Esophagus squamous epithelium (tissue), 5 donors: ENCODE results near the gene P4HB. TPM values are rescaled to one million over a fixed set of nuclear protein-coding genes. Genes with fewer than 3 reads are reported as not detected.
A peak's percentile ranks its signal among the peaks of the same experiment; 100 is the strongest.

ENCODE experiments used
- DNase-seq: peaks from one replicate; lab custom pipeline; 2025; lab: John Stamatoyannopoulos, UW
- H3K27ac ChIP-seq, 4 donors: fragments of 200-600 bp; sonication (generic); one replicate each; pipeline ENCODE4 v1.5.1; 2016 to 2019; ENCODE audit warnings: mild to moderate bottlenecking in 1 of 4
- H3K27me3 ChIP-seq, 4 donors: fragments of 200-600 bp; sonication (generic); 1 replicate in 3 of 4; 2 replicates in 1 of 4; pipeline versions ENCODE4 v1.5.1 to v1.6.0; 2017 to 2021; ENCODE audit warnings: antibody characterized with exemption in 1 of 4
- H3K36me3 ChIP-seq, 3 donors: fragments of 200-600 bp; sonication (generic); one replicate each; pipeline ENCODE4 v1.5.1; 2016 to 2019
- H3K4me1 ChIP-seq, 3 donors: fragments of 200-600 bp; sonication (generic); one replicate each; pipeline ENCODE4 v1.5.1; 2017 to 2019
- H3K4me3 ChIP-seq, 4 donors: fragments of 200-600 bp; sonication (generic); 1 replicate in 3 of 4; 2 replicates in 1 of 4; pipeline ENCODE4 v1.5.1; 2016 to 2019; ENCODE audit warnings: mild to moderate bottlenecking in 2 of 4, moderate library complexity in 1 of 4
- H3K9me3 ChIP-seq, 3 donors: fragments of 200-600 bp; sonication (generic); one replicate each; pipeline ENCODE4 v1.5.1; 2016 to 2019
- CTCF ChIP-seq, 6 experiments: fragments of 450-650 bp in 4 of 6; fragments of 200-600 bp in 2 of 6; sonication (generic) in 2 of 6; IDR thresholded peaks; one replicate each; pipeline ENCODE4 v1.5.1; 2016 to 2019; ENCODE audit warnings: antibody characterized with exemption in 6 of 6, mild to moderate bottlenecking in 4 of 6, moderate library complexity in 4 of 6
- POLR2A ChIP-seq, 4 donors: fragments of 450-650 bp; IDR thresholded peaks; one replicate each; pipeline ENCODE4 v1.6.1; 2017; ENCODE audit warnings: antibody characterized with exemption in 4 of 4, mild to moderate bottlenecking in 4 of 4, moderate library complexity in 3 of 4
- WGBS, 2 donors: methylation state at CpG; one replicate each; pipeline ENCODE4 v1.1.5; 2018; 5-methylcytosine and 5-hydroxymethylcytosine counted together
- intact Hi-C: fragments of 100-400 bp; cut with DNase I; formaldehyde crosslinking; loops from one replicate; pipeline ENCODE4 v1.15.0; 2022
- total RNA-seq, 4 donors: library from RNA; depleted of rRNA; stranded (reverse); fragments of >200 nt; gene quantifications; one replicate each; pipeline ENCODE4 v1.1.0, GENCODE V29; 2016
- donor health status: DM: yes; HTN: yes; CAD: no.

Gene P4HB
- total RNA-seq, 4 donors from 2014 or later = 459 to 2,191 (median 1,569) TPM

- no peak for DNase-seq
- H3K4me1 ChIP-seq = peaks cover 11 to 45% (median 13%) of the 10 kb centered on the region in 3 donors
- no peak overlapping the region for H3K4me3 ChIP-seq
- H3K27ac ChIP-seq = peak overlapping the region in 1 of 4 donors; percentile 44
- intact Hi-C loops = no loop called here
- peak in 1 of 6 experiments; percentile 5 for TF ChIP-seq CTCF (IDR thresholded peaks at IDR 0.05)
- no peak for TF ChIP-seq POLR2A (IDR thresholded peaks at IDR 0.05)
- WGBS, 2 donors = 51 to 59% methylated on average over 13 to 15 of the region's 19 CpGs
- H3K36me3 ChIP-seq = peaks cover 10 to 74% (median 25%) of the 10 kb centered on the region in 3 donors
- peaks cover 0 to 18% (median 0%) of the 10 kb centered on the region in 4 donors for H3K27me3 ChIP-seq
- H3K9me3 ChIP-seq = no peaks in the 10 kb centered on the region
Observed at GRCh38 chr17:81898029-81898866, 37.9 kb upstream of the P4HB start.

GRCh38 chr17:81895400-81895799 is 35.1 kb upstream of the P4HB start:
- no peaks in the 10 kb centered on the region for H3K27me3 ChIP-seq
- H3K36me3 ChIP-seq = peaks cover 10 to 68% (median 25%) of the 10 kb centered on the region in 3 donors
- no peak overlapping the region for H3K4me3 ChIP-seq
- peaks cover 7 to 43% (median 11%) of the 10 kb centered on the region in 3 donors for H3K4me1 ChIP-seq
- TF ChIP-seq CTCF (IDR thresholded peaks at IDR 0.05) (no peak), POLR2A (IDR thresholded peaks at IDR 0.05) (no peak)
- DNase-seq = no peak
- 90 to 96% methylated on average over 10 of the region's 11 CpGs for WGBS, 2 donors
- no peaks in the 10 kb centered on the region for H3K9me3 ChIP-seq
- intact Hi-C loops = no loop called here
- no peak overlapping the region for H3K27ac ChIP-seq

GRCh38 chr17:81891303-81891552 is 30.9 kb upstream of the P4HB start:
- Histone ChIP-seq H3K27me3 (no peaks in the 10 kb centered on the region), H3K27ac (peak overlapping the region; percentile 87 to 98 (median 94)), H3K9me3 (no peaks in the 10 kb centered on the region), H3K36me3 (peaks cover 33 to 68% (median 44%) of the 10 kb centered on the region in 3 donors), H3K4me3 (peak overlapping the region; percentile 64 to 99 (median 78)), H3K4me1 (peaks cover 21 to 47% (median 26%) of the 10 kb centered on the region in 3 donors)
- WGBS, 2 donors = no CpG with 5 or more reads among the region's 40 CpGs
- no peak for TF ChIP-seq POLR2A (IDR thresholded peaks at IDR 0.05)
- TF ChIP-seq CTCF (IDR thresholded peaks at IDR 0.05) = no peak
- intact Hi-C loops = no loop called here
- no peak for DNase-seq

- Histone ChIP-seq H3K4me1 (peaks cover 22 to 52% (median 26%) of the 10 kb centered on the region in 3 donors), H3K27me3 (no peaks in the 10 kb centered on the region), H3K36me3 (peaks cover 33 to 68% (median 43%) of the 10 kb centered on the region in 3 donors), H3K9me3 (no peaks in the 10 kb centered on the region), H3K4me3 (peak overlapping the region; percentile 64 to 99 (median 78)), H3K27ac (peak overlapping the region; percentile 87 to 98 (median 94))
- intact Hi-C loops = no loop called here
- WGBS, 2 donors = 15 to 56% methylated on average over 5 to 21 of the region's 69 CpGs
- no peak for DNase-seq
- TF ChIP-seq CTCF (IDR thresholded peaks at IDR 0.05) (no peak), POLR2A (IDR thresholded peaks at IDR 0.05) (no peak)
Observed at GRCh38 chr17:81890447-81891302, 30.3 kb upstream of the P4HB start.
